GM19099 (cell line): Measurements from ENCODE around the gene GCNA.
A peak's percentile ranks its signal among the peaks of the same experiment; 100 is the strongest.

Source experiments
- POLR2A ChIP-seq: IDR thresholded peaks from 3 replicates; pipeline ENCODE4 v1.6.1; 2011; ENCODE audit warnings: low read depth; ENCODE audit not compliant: insufficient read length; ENCODE audit errors: extremely low read depth

Gene GCNA

DNA sequence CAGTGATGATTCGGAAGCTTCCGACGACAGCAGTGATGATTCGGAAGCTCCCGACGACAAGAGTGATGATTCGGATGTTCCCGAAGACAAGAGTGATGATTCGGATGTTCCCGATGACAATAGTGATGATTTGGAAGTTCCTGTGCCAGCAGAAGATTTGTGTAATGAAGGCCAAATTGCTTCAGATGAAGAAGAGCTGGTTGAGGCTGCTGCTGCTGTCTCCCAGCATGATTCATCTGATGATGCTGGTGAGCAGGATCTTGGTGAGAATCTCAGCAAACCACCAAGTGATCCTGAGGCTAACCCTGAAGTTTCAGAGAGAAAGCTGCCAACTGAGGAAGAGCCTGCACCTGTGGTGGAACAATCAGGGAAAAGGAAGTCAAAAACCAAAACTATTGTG is 25.9 kb downstream of the GCNA start:
- TF ChIP-seq POLR2A: no peak

DNA sequence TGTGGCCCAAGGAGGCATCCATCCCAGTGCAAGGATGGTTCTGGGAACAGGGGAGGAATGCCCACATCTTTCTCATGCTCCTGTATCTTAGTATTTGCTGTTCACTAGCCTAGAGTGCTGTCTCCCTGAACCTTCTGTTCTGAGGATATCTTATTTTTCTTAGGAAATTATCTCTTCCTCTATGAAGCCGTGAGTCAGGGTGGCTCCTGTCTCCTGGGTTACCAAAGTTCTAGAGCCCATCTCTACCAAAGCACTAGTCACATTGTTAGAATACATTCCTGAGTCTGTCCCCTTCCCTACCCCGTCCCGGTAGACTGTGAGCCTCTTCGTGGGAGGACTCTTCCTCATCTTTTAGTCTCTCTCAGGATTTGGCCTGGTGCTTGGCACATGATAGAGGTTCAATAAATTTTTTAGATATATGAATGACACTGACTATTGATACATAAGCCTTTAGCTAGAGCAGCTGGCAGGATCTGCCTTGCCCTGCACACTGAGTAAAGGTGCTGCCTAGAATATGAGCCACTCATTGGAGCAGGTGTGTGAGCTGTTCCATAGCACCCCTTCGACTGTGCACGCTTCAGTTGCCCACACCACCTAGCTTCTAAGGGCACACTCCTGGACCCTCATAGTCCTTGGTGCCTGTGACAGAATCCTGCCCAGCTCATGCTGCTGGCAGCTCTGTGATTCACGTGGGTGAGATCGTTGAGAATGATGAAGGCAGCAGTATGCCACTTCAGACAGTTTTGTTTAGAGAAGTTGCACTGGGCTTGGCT is 26.7 kb downstream of the GCNA start:
- TF ChIP-seq POLR2A: no peak

DNA sequence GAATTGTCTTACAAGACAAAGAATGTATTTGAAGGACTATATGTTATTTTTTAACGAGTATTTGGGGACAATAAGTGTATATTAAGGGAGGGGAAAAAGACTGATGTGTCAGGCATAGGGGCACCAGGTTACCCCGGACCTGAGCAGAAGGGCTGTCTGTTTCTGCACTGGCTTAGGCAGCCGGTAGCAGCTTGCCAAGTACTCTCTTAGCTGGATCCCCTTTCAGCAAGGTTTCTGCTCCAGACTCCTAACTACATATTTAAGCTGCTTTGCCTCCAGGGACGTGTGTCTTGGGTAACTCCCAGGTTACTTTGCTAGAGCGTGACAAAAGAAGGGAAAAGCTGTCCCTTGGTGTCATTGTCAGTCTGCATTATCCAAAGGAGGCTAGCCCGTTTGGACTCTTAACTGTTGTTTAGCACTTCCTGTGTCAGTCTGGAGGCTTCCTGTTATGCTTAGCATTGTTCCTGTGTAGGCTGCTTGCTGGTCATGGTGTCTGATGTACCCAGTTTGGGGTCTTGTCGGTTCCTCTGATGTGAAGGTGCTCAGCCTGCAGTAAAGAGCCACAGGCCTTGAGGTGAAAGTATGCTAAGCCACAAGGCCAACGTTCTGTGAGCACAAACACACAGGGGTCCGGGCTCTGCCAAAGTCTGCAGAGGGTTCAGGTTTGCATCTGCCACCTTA is 28.4 kb downstream of the GCNA start:
- no peak for TF ChIP-seq POLR2A

GRCh38 chrX:71607488-71607887 is 29.3 kb downstream of the GCNA start:
- no peak for TF ChIP-seq POLR2A

DNA sequence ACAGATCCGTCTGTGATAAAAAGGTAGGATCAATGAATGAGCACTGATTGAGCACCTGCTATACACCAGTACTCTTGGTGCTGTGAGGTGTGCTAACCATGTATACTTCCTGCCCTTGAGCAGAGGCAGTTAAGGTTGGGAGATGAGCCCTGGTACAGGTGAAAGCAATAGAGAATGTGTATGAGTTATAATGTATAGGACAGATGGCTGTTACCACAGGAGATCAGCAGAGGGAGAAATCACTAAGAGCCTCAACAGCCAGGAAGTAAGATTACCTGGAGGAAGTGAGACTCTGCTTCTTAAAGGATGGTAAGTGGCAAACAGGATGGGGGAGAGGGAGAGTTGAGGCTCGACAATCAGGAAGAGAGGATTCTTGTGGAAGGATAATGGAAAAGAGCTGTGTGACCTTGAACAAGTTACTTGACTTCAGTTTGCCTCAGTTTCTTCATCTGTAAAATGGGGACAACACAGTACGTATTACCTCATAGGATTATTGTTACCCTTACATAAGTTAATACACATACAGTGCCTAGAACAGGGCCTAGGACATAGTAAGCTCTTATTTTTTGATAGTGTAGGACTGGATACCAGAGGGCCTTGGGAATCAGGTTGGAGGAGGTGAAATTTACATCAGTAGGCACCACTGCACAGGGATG is 31.0 kb downstream of the GCNA start:
- TF ChIP-seq POLR2A: no peak

DNA sequence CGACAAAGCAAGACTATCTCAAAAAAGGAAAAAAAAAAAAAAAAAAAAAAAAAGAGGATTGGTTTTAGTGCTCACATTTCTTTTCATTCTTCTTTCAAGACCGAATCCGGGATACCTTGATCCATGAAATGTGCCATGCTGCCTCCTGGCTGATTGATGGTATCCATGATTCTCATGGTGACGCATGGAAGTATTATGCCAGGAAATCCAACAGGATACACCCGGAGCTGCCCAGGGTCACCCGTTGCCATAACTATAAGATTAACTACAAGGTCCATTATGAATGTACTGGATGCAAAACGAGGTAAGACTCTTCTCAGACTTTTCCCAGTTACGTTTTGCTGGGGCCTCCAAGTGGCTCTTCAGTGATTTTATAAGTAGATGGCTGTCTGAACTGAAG is 34.0 kb downstream of the GCNA start:
- TF ChIP-seq POLR2A: no peak

GRCh38 chrX:71615056-71615455 is 36.8 kb downstream of the GCNA start:
- TF ChIP-seq POLR2A: no peak

- TF ChIP-seq POLR2A: no peak
These were observed 37.7 kb downstream of the GCNA start for GRCh38 chrX:71615954-71616353.

- no peak for TF ChIP-seq POLR2A
These were observed 38.7 kb downstream of the GCNA start for GRCh38 chrX:71616672-71617529.

DNA sequence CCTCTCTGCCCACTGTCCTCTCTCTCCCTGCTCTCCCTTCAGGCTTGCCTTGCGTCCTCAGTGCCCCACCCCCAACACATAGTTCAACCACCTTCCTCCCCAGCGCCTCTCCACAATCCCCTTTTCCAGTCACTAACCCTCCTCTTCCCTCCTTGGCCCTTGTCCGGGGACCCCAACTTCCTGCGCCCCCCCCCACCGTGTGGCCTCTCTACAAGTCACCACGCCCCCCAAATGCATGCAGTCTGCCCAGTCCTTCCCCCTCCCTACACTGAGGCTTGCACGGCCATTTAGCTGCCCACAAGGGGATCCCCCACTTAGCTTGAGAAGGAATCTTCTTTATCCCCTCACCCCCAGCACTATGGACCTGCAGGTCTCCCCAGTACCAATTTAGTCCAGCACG is 39.5 kb downstream of the GCNA start:
- no peak for TF ChIP-seq POLR2A

GRCh38 chrX:71618303-71618721 is 40.1 kb downstream of the GCNA start, which contains the start of gene CXCR3:
TSS of gene CXCR3 (minus strand) at chrX:71618511. CDS start at chrX:71618449, 62 bp downstream.
- peak; percentile 50 for TF ChIP-seq POLR2A

DNA sequence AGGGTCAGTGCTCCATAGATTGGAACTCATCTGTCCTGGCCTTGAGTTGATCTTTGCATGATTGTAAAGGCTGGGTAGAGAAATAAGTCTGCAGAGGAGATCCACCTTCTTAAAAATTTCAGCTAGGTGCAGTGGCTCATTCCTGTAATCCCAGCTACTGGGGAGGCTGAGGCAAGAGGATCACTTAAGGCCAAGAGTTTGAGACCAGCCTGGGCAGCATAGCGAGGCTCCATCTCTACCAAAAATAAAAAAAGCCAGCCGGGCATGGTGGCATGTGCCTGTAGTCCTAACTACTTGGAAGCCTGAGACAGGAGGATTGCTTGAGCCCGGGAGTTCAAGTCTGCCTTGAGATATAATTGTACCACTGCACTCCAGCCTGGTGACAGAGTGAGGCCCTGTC is 40.5 kb downstream of the GCNA start:
- no peak for TF ChIP-seq POLR2A

GRCh38 chrX:71619193-71619592 is 41.0 kb downstream of the GCNA start:
- TF ChIP-seq POLR2A: no peak

- TF ChIP-seq POLR2A: no peak
These were observed 41.7 kb downstream of the GCNA start for GRCh38 chrX:71619986-71620385.

DNA sequence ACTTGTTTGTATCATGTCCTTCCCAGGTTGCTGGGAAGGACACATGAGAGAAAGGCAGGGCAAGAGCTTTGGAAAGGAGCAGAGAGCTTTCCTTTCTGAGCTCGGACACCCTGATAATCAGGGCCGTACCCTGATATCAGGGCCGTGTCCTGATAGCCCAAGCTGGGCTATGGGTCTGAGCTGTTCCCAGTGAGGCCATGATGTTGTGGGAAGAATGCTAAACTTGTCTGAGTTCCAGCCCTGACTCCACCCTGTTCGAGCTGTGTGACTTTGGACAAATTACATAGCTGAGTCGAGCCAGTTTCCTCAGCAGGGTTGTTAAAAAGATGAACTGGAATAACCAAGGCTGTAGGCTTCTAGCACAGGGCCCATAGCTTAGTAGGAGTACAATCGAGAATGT is 43.4 kb downstream of the GCNA start:
- TF ChIP-seq POLR2A: no peak
